ENCODE data around the gene OLFM1. TPM values are rescaled to one million over a fixed set of nuclear protein-coding genes. Genes with fewer than 3 reads are reported as not detected.

The OLFM1 gene
- total RNA-seq, 1 donor from 2014 or later = 0.83 TPM

DNA sequence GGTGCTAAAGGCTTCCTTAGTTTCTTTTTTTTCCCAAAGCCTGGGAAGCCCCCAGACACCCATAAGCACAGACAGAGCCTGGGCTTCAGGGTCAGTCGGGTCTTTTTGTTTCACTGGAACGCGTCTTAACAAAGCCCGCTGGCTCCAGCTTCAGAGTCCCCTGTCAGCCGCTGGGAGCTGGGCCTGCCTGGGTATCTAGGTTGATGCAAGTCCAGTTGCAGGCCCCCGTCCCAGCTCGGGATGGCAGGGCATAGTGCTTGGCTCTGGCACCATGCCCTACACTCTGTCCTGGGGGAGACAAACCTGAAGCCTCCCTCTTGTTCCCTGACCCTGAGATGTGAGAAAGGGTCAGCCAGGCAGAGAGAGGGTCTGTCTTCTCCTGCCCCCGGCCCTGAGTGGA, 14.5 kb downstream of the OLFM1 start:
- no peaks in the 10 kb centered on the region for H3K9me3 Mint-ChIP-seq (ENCODE audit: unreplicated experiment)
- H3K27me3 Mint-ChIP-seq (ENCODE audit: unreplicated experiment) = no peaks in the 10 kb centered on the region

DNA sequence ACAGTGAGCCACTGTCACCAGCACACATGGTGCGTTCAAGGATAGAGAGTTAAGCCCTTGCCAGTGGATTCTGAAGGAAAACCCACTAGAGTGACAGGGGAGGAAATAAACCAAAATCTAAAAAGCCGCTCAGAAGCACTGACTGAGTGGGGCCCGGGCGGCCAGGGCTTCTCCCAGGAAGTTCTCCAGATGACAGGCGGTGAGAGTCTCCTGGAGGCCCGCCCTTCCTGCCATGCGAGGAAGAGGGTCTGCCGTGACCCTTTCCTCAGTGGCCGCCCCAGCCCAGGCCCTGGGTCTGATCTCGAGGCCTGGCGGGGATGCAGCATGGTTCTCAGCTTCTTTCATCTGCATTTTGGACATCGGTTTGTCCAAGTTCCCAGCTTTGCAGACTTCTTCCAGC, 14.9 kb downstream of the OLFM1 start:
- Mint-ChIP-seq H3K9me3 (ENCODE audit: unreplicated experiment) (no peaks in the 10 kb centered on the region), H3K27me3 (ENCODE audit: unreplicated experiment) (no peaks in the 10 kb centered on the region), H3K4me3 (ENCODE audit: unreplicated experiment) (no peak overlapping the region), H3K27ac (ENCODE audit: unreplicated experiment) (no peak overlapping the region), H3K4me1 (ENCODE audit: unreplicated experiment) (no peaks in the 10 kb centered on the region), H3K36me3 (ENCODE audit: unreplicated experiment) (no peaks in the 10 kb centered on the region)
- no peak for DNase-seq (ENCODE audit: extremely low spot score, unreplicated experiment)
- TF ChIP-seq CTCF (IDR thresholded peaks at IDR 0.05) = no peak

More for the DNA sequence above, 14.5 kb downstream of the OLFM1 start:
- DNase-seq (ENCODE audit: extremely low spot score, unreplicated experiment) = no peak
- no peak for TF ChIP-seq CTCF (IDR thresholded peaks at IDR 0.05)
- H3K36me3 Mint-ChIP-seq (ENCODE audit: unreplicated experiment) = no peaks in the 10 kb centered on the region
- no peak overlapping the region for H3K4me3 Mint-ChIP-seq (ENCODE audit: unreplicated experiment)
- no peak overlapping the region for H3K27ac Mint-ChIP-seq (ENCODE audit: unreplicated experiment)
- no peaks in the 10 kb centered on the region for H3K4me1 Mint-ChIP-seq (ENCODE audit: unreplicated experiment)

- H3K9me3 Mint-ChIP-seq (ENCODE audit: unreplicated experiment) = no peaks in the 10 kb centered on the region
- H3K27me3 Mint-ChIP-seq (ENCODE audit: unreplicated experiment) = no peaks in the 10 kb centered on the region
- no peak overlapping the region for H3K27ac Mint-ChIP-seq (ENCODE audit: unreplicated experiment)
- no peak overlapping the region for H3K4me3 Mint-ChIP-seq (ENCODE audit: unreplicated experiment)
- no peak for DNase-seq (ENCODE audit: extremely low spot score, unreplicated experiment)
- no peaks in the 10 kb centered on the region for H3K4me1 Mint-ChIP-seq (ENCODE audit: unreplicated experiment)
- no peak for TF ChIP-seq CTCF (IDR thresholded peaks at IDR 0.05)
- no peaks in the 10 kb centered on the region for H3K36me3 Mint-ChIP-seq (ENCODE audit: unreplicated experiment)
Observed at GRCh38 chr9:135103001-135103446, 15.6 kb downstream of the OLFM1 start.

GRCh38 chr9:135103931-135104639, 16.6 kb downstream of the OLFM1 start:
- Mint-ChIP-seq H3K4me3 (ENCODE audit: unreplicated experiment) (no peak overlapping the region), H3K9me3 (ENCODE audit: unreplicated experiment) (no peaks in the 10 kb centered on the region), H3K4me1 (ENCODE audit: unreplicated experiment) (no peaks in the 10 kb centered on the region), H3K27ac (ENCODE audit: unreplicated experiment) (no peak overlapping the region), H3K36me3 (ENCODE audit: unreplicated experiment) (no peaks in the 10 kb centered on the region), H3K27me3 (ENCODE audit: unreplicated experiment) (peaks cover 4% of the 10 kb centered on the region)
- TF ChIP-seq CTCF (IDR thresholded peaks at IDR 0.05) = no peak
- no peak for DNase-seq (ENCODE audit: extremely low spot score, unreplicated experiment)

GRCh38 chr9:135104761-135105160, 17.3 kb downstream of the OLFM1 start:
- TF ChIP-seq CTCF (IDR thresholded peaks at IDR 0.05) = no peak
- no peak overlapping the region for H3K27ac Mint-ChIP-seq (ENCODE audit: unreplicated experiment)
- H3K36me3 Mint-ChIP-seq (ENCODE audit: unreplicated experiment) = no peaks in the 10 kb centered on the region
- no peaks in the 10 kb centered on the region for H3K4me1 Mint-ChIP-seq (ENCODE audit: unreplicated experiment)
- no peak overlapping the region for H3K4me3 Mint-ChIP-seq (ENCODE audit: unreplicated experiment)
- H3K27me3 Mint-ChIP-seq (ENCODE audit: unreplicated experiment) = peaks cover 4% of the 10 kb centered on the region
- DNase-seq (ENCODE audit: extremely low spot score, unreplicated experiment) = no peak
- H3K9me3 Mint-ChIP-seq (ENCODE audit: unreplicated experiment) = no peaks in the 10 kb centered on the region
